Fibroblast of mammary gland (primary cell): ENCODE measurements around the gene CHRNA10.

Experiments
- DNase-seq: peaks from one replicate; pipeline ENCODE4 v3.0.0-alpha.2; 2010; ENCODE audit warnings: low read depth
- H3K4me3 ChIP-seq: 2 replicates; pipeline ENCODE4 v1.5.1; 2011; ENCODE audit warnings: low read depth, mild to moderate bottlenecking, low read length, moderate library complexity; ENCODE audit not compliant: control insufficient read depth
- TF ChIP-seq, protein P1 (sequence below): conservative IDR thresholded peaks from 2 replicates; pipeline ENCODE4 v1.5.1; 2011; ENCODE audit warnings: low read depth, low read length, inconsistent platforms; ENCODE audit not compliant: control insufficient read depth, insufficient read depth

The CHRNA10 gene

DNA sequence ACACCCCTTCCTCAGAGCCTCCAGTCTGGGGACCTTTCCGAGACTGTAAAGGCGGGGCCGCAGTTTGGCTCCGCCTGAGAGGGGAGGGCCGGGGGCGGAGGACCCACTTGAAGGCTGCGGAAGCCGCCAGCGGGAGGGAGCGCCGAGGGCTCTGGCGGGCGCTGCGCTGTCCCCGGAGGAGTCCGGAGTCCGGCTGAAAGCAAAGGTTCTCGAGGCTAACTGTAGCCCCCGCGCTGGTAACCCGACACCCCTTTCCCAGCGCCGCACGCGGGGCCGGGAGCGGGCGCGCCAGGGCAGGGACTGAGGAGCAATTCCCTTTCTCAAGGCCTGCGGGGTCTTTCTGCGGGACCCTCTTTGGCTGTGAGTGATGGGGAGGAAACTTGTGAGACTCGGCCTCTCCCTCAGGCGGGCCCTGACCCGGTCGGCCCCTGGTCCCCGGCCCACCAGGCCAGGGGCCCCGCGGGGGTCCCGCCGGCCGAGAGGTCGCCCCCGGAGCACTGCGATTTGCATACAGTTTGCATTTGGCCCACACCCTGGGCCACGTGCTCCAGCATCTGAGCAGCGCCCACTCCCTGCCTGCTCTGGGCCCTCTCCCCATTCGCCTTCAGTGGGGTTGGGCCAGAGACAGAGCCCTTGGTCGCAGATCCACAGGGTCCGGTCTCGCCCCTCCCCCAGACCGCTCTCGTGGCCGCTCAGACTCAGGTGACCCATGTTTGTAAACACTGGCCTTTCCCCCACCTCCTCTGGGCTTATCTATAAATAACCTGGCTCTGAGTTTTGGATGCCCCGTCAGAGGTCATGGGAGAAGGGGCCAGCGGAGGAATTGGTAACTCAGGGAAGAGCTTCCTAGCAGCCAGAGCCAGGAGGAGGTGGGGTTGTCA is 28.9 kb downstream of the CHRNA10 start:
- TF ChIP-seq, protein P1, sequence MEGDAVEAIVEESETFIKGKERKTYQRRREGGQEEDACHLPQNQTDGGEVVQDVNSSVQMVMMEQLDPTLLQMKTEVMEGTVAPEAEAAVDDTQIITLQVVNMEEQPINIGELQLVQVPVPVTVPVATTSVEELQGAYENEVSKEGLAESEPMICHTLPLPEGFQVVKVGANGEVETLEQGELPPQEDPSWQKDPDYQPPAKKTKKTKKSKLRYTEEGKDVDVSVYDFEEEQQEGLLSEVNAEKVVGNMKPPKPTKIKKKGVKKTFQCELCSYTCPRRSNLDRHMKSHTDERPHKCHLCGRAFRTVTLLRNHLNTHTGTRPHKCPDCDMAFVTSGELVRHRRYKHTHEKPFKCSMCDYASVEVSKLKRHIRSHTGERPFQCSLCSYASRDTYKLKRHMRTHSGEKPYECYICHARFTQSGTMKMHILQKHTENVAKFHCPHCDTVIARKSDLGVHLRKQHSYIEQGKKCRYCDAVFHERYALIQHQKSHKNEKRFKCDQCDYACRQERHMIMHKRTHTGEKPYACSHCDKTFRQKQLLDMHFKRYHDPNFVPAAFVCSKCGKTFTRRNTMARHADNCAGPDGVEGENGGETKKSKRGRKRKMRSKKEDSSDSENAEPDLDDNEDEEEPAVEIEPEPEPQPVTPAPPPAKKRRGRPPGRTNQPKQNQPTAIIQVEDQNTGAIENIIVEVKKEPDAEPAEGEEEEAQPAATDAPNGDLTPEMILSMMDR = no peak
- peak overlapping the region; percentile 43 for H3K4me3 ChIP-seq
- peak; percentile 60 for DNase-seq

DNA sequence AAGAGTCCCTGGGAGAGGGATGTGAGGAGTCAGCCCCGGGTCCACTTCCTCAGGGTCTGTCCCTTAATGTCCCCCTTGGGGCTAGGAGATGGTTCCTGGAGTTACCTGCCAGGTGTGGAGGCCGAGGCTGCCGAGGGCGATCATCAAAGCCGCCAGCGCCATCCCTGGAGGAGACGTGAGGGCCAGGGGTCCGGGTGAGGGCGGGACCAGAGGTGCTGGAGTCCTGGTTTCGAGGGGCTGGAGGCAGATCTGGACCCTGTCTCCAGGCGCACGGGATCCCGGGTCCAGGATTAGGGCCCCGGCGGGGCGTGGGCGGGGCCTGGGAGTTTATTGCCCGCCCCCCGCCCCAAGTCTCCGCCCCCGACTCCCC is 29.5 kb downstream of the CHRNA10 start, which contains the start of gene ART5:
Gene ART5, minus strand, starts transcription at position 292 of the 370 bp plus-strand sequence. Its CDS starts 130 bp downstream, at position 162.
- TF ChIP-seq, protein P1 = no peak
- no peak for DNase-seq
- H3K4me3 ChIP-seq = peak within 1 kb of the TSS; percentile 43

DNA sequence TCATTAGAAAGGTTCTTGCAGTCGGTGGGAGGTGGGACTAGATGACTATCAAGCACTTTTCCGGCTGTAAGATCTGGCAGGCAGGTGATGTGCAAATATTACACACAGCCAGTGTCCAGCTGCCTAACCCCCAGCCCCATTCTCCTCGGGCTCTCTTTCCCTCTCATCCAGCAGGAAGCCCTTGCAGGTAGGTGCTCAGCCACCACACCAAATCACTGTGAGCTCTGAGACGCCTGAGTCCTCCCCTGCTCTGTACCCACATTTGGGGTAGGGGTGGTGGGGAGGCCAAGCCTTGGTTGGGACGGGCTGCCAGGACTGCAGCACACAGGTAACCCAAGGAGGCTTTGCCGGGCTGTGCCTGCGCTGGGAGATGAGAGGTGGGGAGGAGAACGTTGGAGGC is 30.0 kb downstream of the CHRNA10 start:
- no peak overlapping the region for H3K4me3 ChIP-seq
- DNase-seq = no peak
- TF ChIP-seq, protein P1 = no peak

DNA sequence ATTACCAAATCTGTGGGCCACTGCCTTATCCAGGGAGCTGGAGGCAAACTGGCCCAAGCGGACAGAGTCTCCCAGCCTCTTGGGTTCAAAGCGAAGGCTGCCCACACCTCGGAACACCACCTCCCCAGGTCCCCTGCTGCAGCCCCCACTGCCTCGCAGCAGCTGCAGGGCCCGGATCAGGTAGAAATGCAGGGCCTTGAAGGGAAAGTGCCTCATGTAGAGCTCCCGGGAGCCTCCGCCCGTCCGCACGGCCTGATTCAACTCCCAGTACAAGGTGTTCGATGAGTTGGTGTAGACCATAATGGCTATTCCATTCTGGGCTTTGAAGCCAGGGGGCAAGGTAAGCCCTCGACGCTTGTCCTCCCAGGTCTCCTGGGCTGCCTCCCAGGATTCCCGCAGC is 31.3 kb downstream of the CHRNA10 start:
- no peak for DNase-seq
- TF ChIP-seq, protein P1 = no peak
- no peak overlapping the region for H3K4me3 ChIP-seq

DNA sequence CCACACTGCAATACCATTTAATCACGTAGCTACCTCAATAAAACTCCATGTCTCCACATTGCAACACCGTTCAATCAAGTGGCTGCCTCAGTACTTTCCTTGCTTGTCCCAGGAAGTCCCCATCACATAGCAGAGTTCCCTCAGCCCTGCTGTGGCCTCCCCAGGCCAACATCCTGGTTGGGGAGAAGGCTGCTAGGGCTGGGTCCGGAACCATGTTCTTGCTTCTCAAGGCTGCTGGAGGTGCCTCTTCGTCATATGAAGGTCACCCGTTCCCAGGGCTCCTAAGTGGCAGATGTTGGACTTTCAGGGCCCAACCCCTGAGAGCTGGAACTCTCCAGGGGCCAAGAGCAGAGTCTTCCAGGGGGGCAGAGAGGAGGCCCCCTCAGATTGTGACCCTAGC is 32.7 kb downstream of the CHRNA10 start:
- DNase-seq = no peak
- TF ChIP-seq, protein P1 = no peak
- no peak overlapping the region for H3K4me3 ChIP-seq

DNA sequence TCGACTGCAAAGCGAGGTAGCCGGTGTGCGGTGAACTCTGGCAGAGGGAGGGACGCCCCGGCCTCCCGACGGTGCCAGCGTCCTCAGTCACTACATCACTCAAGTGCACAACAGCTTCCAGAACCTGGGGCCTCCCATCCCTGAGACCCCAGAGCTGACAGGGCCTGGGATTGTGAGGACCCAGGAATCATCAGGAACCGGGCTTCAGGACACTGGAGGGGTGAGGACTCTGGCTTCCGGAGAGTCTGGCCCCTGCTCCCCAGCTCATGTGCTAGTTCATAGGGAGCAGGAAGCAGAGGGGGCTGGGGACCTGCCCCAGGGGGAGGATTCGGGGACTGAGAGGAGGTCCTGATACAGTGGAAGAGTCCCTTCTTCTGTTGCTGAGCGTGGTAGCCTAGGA is 34.0 kb downstream of the CHRNA10 start:
- DNase-seq = no peak
- TF ChIP-seq, protein P1 = no peak
- no peak overlapping the region for H3K4me3 ChIP-seq
